Mammary epithelial cell (primary cell): ENCODE results near the gene HOXA7.

Experiments
- CTCF ChIP-seq, 2 donors: IDR thresholded peaks in 1 of 2; conservative IDR thresholded peaks in 1 of 2; 2 replicates each; pipeline ENCODE4 v1.5.1; 2011 to 2012; ENCODE audit warnings: inconsistent platforms in 2 of 2, low read length in 2 of 2, mild to moderate bottlenecking in 2 of 2, control low read depth in 1 of 2, low read depth in 1 of 2; ENCODE audit not compliant: insufficient read depth in 1 of 2; ENCODE audit errors: extremely low read depth in 1 of 2
- EZH2 ChIP-seq: IDR thresholded peaks from 2 replicates; pipeline ENCODE4 v1.6.1; 2012; ENCODE audit warnings: low read length, inconsistent platforms, borderline replicate concordance

DNA sequence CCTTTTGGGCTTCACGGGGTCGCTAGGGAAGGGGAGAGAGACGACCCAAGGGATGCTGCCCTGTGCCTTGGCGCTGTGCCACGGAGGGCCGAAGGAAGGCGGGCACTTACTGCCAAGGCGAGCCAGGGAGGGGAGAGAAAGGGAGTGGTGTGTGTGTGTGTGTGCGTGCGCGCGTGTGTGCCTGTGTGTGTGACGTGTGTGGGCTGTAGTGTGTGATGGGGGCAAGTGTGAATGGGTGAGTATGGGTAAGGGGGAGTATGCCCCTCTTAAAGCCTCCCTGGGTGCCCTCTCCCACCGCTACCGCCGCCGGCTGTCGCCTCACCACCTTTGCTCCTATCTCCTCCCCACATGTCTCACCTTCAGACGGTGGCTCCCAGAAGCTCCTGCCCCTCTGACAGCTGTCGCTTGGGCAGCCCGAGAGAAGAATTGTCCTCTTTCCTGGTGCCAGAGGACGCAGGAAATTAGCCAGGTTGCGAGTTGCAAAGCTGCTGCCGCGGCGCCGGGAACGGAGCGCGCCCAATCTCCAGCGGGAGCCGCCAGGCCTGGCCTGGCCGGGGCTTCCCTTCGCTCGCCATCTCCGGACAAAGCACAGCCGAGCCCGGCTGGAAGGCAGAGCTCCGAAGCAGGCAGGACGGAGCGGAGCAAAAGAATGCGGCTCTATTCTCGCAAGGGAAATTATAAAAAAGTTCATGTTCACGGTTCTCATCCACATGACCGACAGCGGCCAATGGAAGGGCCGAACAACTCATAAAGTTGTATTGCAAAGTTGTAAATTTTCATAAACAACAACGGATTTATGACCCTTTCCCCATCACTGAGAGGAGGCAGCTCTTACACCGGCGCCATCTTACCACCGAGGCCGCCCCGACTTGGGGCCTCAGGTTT, 4.3 kb downstream of the HOXA7 start, which contains the start of gene HOXA3:
- TF ChIP-seq CTCF (conservative IDR thresholded peaks at IDR 0.05 in 1 of 2, IDR thresholded peaks at IDR 0.05 in 1 of 2; ENCODE audit: extremely low read depth in 1 of 2, insufficient read depth in 1 of 2, low read depth in 1 of 2, low read length in 2 of 2) (no peak), EZH2 (no peak)
